Liver (tissue), 9 donors: ENCODE results near the gene SEMG2. TPM values are rescaled to one million over a fixed set of nuclear protein-coding genes. Genes with fewer than 3 reads are reported as not detected.

ENCODE experiments used
- DNase-seq: peaks from one replicate; pipeline ENCODE4 v3.0.0-alpha.2; 2017; ENCODE audit warnings: low spot score
- H3K27ac ChIP-seq, 2 donors: one replicate each; pipeline ENCODE4 v1.7.0; 2013; ENCODE audit warnings: inconsistent platforms in 2 of 2, low read length in 2 of 2, control low read depth in 1 of 2, low read depth in 1 of 2, mild to moderate bottlenecking in 1 of 2
- H3K27me3 ChIP-seq, 4 donors: one replicate each; pipeline versions ENCODE4 v1.6.1 to v1.7.0; 2013; ENCODE audit warnings: low read length in 3 of 4, inconsistent platforms in 1 of 4, mild to moderate bottlenecking in 1 of 4, moderate library complexity in 1 of 4; ENCODE audit not compliant: control insufficient read depth in 4 of 4, insufficient read depth in 4 of 4
- H3K36me3 ChIP-seq, 4 donors: one replicate each; pipeline versions ENCODE4 v1.6.1 to v1.7.0; 2013; ENCODE audit warnings: low read length in 3 of 4, mild to moderate bottlenecking in 3 of 4, low read depth in 1 of 4, moderate library complexity in 1 of 4; ENCODE audit not compliant: control insufficient read depth in 4 of 4, insufficient read depth in 3 of 4
- H3K4me1 ChIP-seq, 4 donors: one replicate each; pipeline versions ENCODE4 v1.6.1 to v1.7.0; 2013; ENCODE audit warnings: low read length in 3 of 4, mild to moderate bottlenecking in 3 of 4, moderate library complexity in 1 of 4; ENCODE audit not compliant: control insufficient read depth in 4 of 4, insufficient read depth in 4 of 4
- H3K4me3 ChIP-seq, 3 donors: one replicate each; pipeline versions ENCODE4 v1.6.1 to v1.7.0; 2013; ENCODE audit warnings: low read length in 3 of 3, control low read depth in 1 of 3, low read depth in 1 of 3, mild to moderate bottlenecking in 1 of 3
- H3K9ac ChIP-seq, 2 donors: one replicate each; pipeline ENCODE4 v1.7.0; 2013; ENCODE audit warnings: low read length in 2 of 2, mild to moderate bottlenecking in 2 of 2, moderate library complexity in 2 of 2, control low read depth in 1 of 2, low read depth in 1 of 2
- H3K9me3 ChIP-seq, 4 donors: one replicate each; pipeline versions ENCODE4 v1.6.1 to v1.7.0; 2013; ENCODE audit warnings: low read length in 3 of 4; ENCODE audit not compliant: control insufficient read depth in 4 of 4
- ATF3 ChIP-seq: IDR thresholded peaks from 2 replicates; pipeline ENCODE4 v1.6.1; 2016; ENCODE audit warnings: antibody characterized with exemption
- CTCF ChIP-seq: fragments of 150-350 bp; IDR thresholded peaks from 2 replicates; pipeline ENCODE4 v1.5.1; 2017; ENCODE audit warnings: improper control_type of control experiment, low read depth, low read length; ENCODE audit not compliant: missing input control
- EGR1 ChIP-seq, 2 donors: IDR thresholded peaks; 2 replicates each; pipeline ENCODE4 v1.6.1; 2016 to 2018; ENCODE audit warnings: antibody characterized with exemption in 2 of 2, low read depth in 2 of 2
- FOXA1 ChIP-seq: IDR thresholded peaks from 2 replicates; pipeline ENCODE4 v1.6.1; 2016; ENCODE audit warnings: antibody characterized with exemption
- FOXA2 ChIP-seq: IDR thresholded peaks from 2 replicates; pipeline ENCODE4 v1.6.1; 2016; ENCODE audit warnings: antibody characterized with exemption
- GABPA ChIP-seq, 2 donors: IDR thresholded peaks in 1 of 2; conservative IDR thresholded peaks in 1 of 2; 2 replicates each; pipeline ENCODE4 v1.6.1; 2016; ENCODE audit warnings: antibody characterized with exemption in 2 of 2, mild to moderate bottlenecking in 1 of 2, moderate library complexity in 1 of 2
- HNF4A ChIP-seq, 2 donors: conservative IDR thresholded peaks; 2 replicates each; pipeline ENCODE4 v1.6.1; 2016; ENCODE audit warnings: antibody characterized with exemption in 2 of 2, mild to moderate bottlenecking in 2 of 2
- HNF4G ChIP-seq: IDR thresholded peaks from 2 replicates; pipeline ENCODE4 v1.6.1; 2016; ENCODE audit warnings: antibody characterized with exemption
- JUND ChIP-seq, 2 donors: IDR thresholded peaks; 2 replicates each; pipeline ENCODE4 v1.6.1; 2016; ENCODE audit warnings: antibody characterized with exemption in 2 of 2
- MAX ChIP-seq: IDR thresholded peaks from 2 replicates; pipeline ENCODE4 v1.6.1; 2016; ENCODE audit warnings: antibody characterized with exemption
- NR2F2 ChIP-seq: IDR thresholded peaks from 2 replicates; pipeline ENCODE4 v1.6.1; 2016; ENCODE audit warnings: antibody characterized with exemption
- RAD21 ChIP-seq, 2 donors: IDR thresholded peaks; 2 replicates each; pipeline ENCODE4 v1.6.1; 2016; ENCODE audit warnings: antibody characterized with exemption in 2 of 2, mild to moderate bottlenecking in 2 of 2
- REST ChIP-seq: IDR thresholded peaks from 2 replicates; pipeline ENCODE4 v1.6.1; 2016; ENCODE audit warnings: antibody characterized with exemption, mild to moderate bottlenecking
- RXRA ChIP-seq, 2 donors: IDR thresholded peaks; 2 replicates each; pipeline ENCODE4 v1.6.1; 2017 to 2018; ENCODE audit warnings: antibody characterized with exemption in 2 of 2, mild to moderate bottlenecking in 1 of 2
- SP1 ChIP-seq: IDR thresholded peaks from 2 replicates; pipeline ENCODE4 v1.6.1; 2018; ENCODE audit warnings: antibody characterized with exemption, mild to moderate bottlenecking
- TAF1 ChIP-seq: conservative IDR thresholded peaks from 2 replicates; pipeline ENCODE4 v1.6.1; 2016; ENCODE audit warnings: antibody characterized with exemption, mild to moderate bottlenecking
- YY1 ChIP-seq: IDR thresholded peaks from 2 replicates; pipeline ENCODE4 v1.6.1; 2016; ENCODE audit warnings: antibody characterized with exemption, mild to moderate bottlenecking
- ZBTB33 ChIP-seq: IDR thresholded peaks from 2 replicates; pipeline ENCODE4 v1.6.1; 2016; ENCODE audit warnings: antibody characterized with exemption
- WGBS: extraction: QIAGEN DNeasy Blood & Tissue Kit; methylation state at CpG from one replicate; pipeline ENCODE4 v1.1.7; 2013; 5-methylcytosine and 5-hydroxymethylcytosine counted together
- polyA plus RNA-seq, 2 donors: library from polyadenylated mRNA; stranded (reverse) in 1 of 2; unstranded in 1 of 2; fragments of 200-250 nt in 1 of 2; fragments of >200 nt in 1 of 2; fragmentation: Nextera tagmentation in 1 of 2; extraction: Ambion mirVana in 1 of 2; gene quantifications; one replicate each; pipeline versions ENCODE4 v1.2.1 to v1.2.3, GENCODE V29; 2013 to 2015
- total RNA-seq, 2 donors: library from RNA; depleted of rRNA; stranded (reverse); fragments of >200 nt; gene quantifications; one replicate each; pipeline ENCODE4 v1.2.3, GENCODE V29; 2014
- donor health status: healthy.
- donor health status: healthy.
- donor health status: healthy.
- donor health status: healthy.
- donor health status: healthy.

Gene SEMG2
- total and polyA plus RNA-seq, 4 donors, result not detected

GRCh38 chr20:45247865-45248264, 26.7 kb downstream of the SEMG2 start:
- WGBS, result 85% methylated on average over 1 of the region's 1 CpG
- H3K27me3 ChIP-seq, result no peaks in the 10 kb centered on the region
- no peak overlapping the region for H3K27ac ChIP-seq
- DNase-seq, result no peak
- H3K9me3 ChIP-seq, result no peaks in the 10 kb centered on the region
- peaks cover 2 to 23% (median 16%) of the 10 kb centered on the region in 4 donors for H3K4me1 ChIP-seq
- H3K4me3 ChIP-seq, result no peak overlapping the region
- no peaks in the 10 kb centered on the region for H3K36me3 ChIP-seq
- TF ChIP-seq ATF3 (no peak), YY1 (no peak), GABPA (IDR thresholded peaks at IDR 0.05 in 1 of 2, conservative IDR thresholded peaks at IDR 0.05 in 1 of 2) (no peak), ZBTB33 (no peak), RAD21 (IDR thresholded peaks at IDR 0.05) (no peak), HNF4G (no peak), JUND (IDR thresholded peaks at IDR 0.05) (no peak), SP1 (no peak), MAX (no peak), FOXA2 (no peak), RXRA (IDR thresholded peaks at IDR 0.05) (no peak), CTCF (no peak), TAF1 (no peak), REST (no peak), HNF4A (conservative IDR thresholded peaks at IDR 0.05) (no peak), EGR1 (IDR thresholded peaks at IDR 0.05; ENCODE audit: low read depth in 2 of 2) (no peak), NR2F2 (no peak), FOXA1 (no peak)
- H3K9ac ChIP-seq, result no peak overlapping the region
